H1 (cell line): Measurements from ENCODE around the gene FREM2.

Experiments used
- ASH2L ChIP-seq: fragments of 200-600, 300-600 bp; sonication (generic); IDR thresholded peaks from one replicate; pipeline ENCODE4 v1.7.1; 2017; ENCODE audit warnings: low read length
- CTCF ChIP-seq, 3 experiments: IDR thresholded peaks; 1 replicate in 2 of 3; 2 replicates in 1 of 3; pipeline versions ENCODE4 v1.5.1 to v1.6.1; 2011; ENCODE audit warnings: low read length in 3 of 3, mild to moderate bottlenecking in 3 of 3, inconsistent platforms in 2 of 3, low read depth in 1 of 3, moderate library complexity in 1 of 3; ENCODE audit not compliant: insufficient read depth in 1 of 3; ENCODE audit errors: control extremely low read depth in 1 of 3
- EP300 ChIP-seq, 2 experiments: IDR thresholded peaks; 1 replicate in 1 of 2; 2 replicates in 1 of 2; pipeline ENCODE4 v1.6.1; 2011 to 2012; ENCODE audit warnings: low read depth in 2 of 2, low read length in 2 of 2, mild to moderate bottlenecking in 2 of 2, borderline replicate concordance in 1 of 2, inconsistent platforms in 1 of 2, moderate library complexity in 1 of 2
- HDAC2 ChIP-seq, 2 experiments: fragments of 300-600 bp in 1 of 2; sonication (generic) in 1 of 2; IDR thresholded peaks; 2 replicates each; pipeline ENCODE4 v1.6.1; 2011 to 2012; ENCODE audit warnings: low read depth in 2 of 2, low read length in 2 of 2, mild to moderate bottlenecking in 2 of 2, moderate library complexity in 2 of 2, borderline replicate concordance in 1 of 2, inconsistent platforms in 1 of 2
- JUND ChIP-seq: IDR thresholded peaks from 2 replicates; pipeline ENCODE4 v1.6.1; 2011; ENCODE audit warnings: mild to moderate bottlenecking, improper control_type of control experiment, low read length
- POLR2A ChIP-seq, 2 experiments: IDR thresholded peaks; 1 replicate in 1 of 2; 2 replicates in 1 of 2; pipeline ENCODE4 v1.6.1; 2011; ENCODE audit warnings: low read depth in 2 of 2, low read length in 2 of 2, mild to moderate bottlenecking in 2 of 2; ENCODE audit errors: control extremely low read depth in 1 of 2
- POLR2AphosphoS5 ChIP-seq: IDR thresholded peaks from 2 replicates; pipeline ENCODE4 v1.6.1; 2011; ENCODE audit warnings: low read depth, low read length
- RFX5 ChIP-seq: IDR thresholded peaks from 2 replicates; pipeline ENCODE4 v1.6.1; 2011; ENCODE audit warnings: low read depth, low read length, improper control_type of control experiment, borderline replicate concordance
- SIN3A ChIP-seq, 2 experiments: IDR thresholded peaks in 1 of 2; conservative IDR thresholded peaks in 1 of 2; 2 replicates each; pipeline ENCODE4 v1.6.1; 2011 to 2012; ENCODE audit warnings: low read length in 2 of 2, improper control_type of control experiment in 1 of 2, low read depth in 1 of 2, mild to moderate bottlenecking in 1 of 2
- TCF12 ChIP-seq: IDR thresholded peaks from 2 replicates; pipeline ENCODE4 v1.6.1; 2011; ENCODE audit warnings: low read depth, mild to moderate bottlenecking, low read length
- ZNF274 ChIP-seq: IDR thresholded peaks from 2 replicates; pipeline ENCODE4 v1.7.0; 2012; ENCODE audit warnings: low read length, borderline replicate concordance; ENCODE audit errors: extremely low read depth

GRCh38 chr13:38784036-38784880 is 97.4 kb downstream of the FREM2 start:
- TF ChIP-seq HDAC2 (IDR thresholded peaks at IDR 0.05; ENCODE audit: borderline replicate concordance in 1 of 2, low read depth in 2 of 2, low read length in 2 of 2) (no peak), POLR2AphosphoS5 (no peak), TCF12 (no peak), ASH2L (no peak), JUND (no peak), EP300 (IDR thresholded peaks at IDR 0.05; ENCODE audit: borderline replicate concordance in 1 of 2, low read depth in 2 of 2, low read length in 2 of 2) (no peak), RFX5 (no peak), CTCF (IDR thresholded peaks at IDR 0.05; ENCODE audit: control extremely low read depth in 1 of 3, insufficient read depth in 1 of 3, low read depth in 1 of 3, low read length in 3 of 3) (no peak), ZNF274 (no peak), SIN3A (conservative IDR thresholded peaks at IDR 0.05 in 1 of 2, IDR thresholded peaks at IDR 0.05 in 1 of 2; ENCODE audit: low read depth in 1 of 2, low read length in 2 of 2) (no peak), POLR2A (IDR thresholded peaks at IDR 0.05; ENCODE audit: control extremely low read depth in 1 of 2, low read depth in 2 of 2, low read length in 2 of 2) (no peak)
